ENCODE measurements around the gene SLC6A6.

GRCh38 chr3:14503706-14504065 lies 101.3 kb downstream of the SLC6A6 start:
- TF ChIP-seq MAX (CRISPR knock-in tag; IDR thresholded peaks at IDR 0.05) (no peak), E2F5 (CRISPR knock-in tag; IDR thresholded peaks at IDR 0.05) (no peak), CREM (CRISPR knock-in tag; IDR thresholded peaks at IDR 0.05) (no peak), CTCF (IDR thresholded peaks at IDR 0.05) (no peak), SP1 (CRISPR knock-in tag; conservative IDR thresholded peaks at IDR 0.05) (no peak), RELA (CRISPR knock-in tag; IDR thresholded peaks at IDR 0.05; ENCODE audit: borderline replicate concordance) (no peak), MLX (CRISPR knock-in tag; IDR thresholded peaks at IDR 0.05) (no peak), NR2C2 (CRISPR knock-in tag; IDR thresholded peaks at IDR 0.05) (no peak), E2F1 (CRISPR knock-in tag; IDR thresholded peaks at IDR 0.05) (no peak)
